ENCODE data around the gene KLK1.
"Not testable (repeated sequence)": the region's sequence is repeated elsewhere in the genome, so short reads cannot be mapped to it uniquely, and the experiment has no call there.

KLK1 gene

DNA sequence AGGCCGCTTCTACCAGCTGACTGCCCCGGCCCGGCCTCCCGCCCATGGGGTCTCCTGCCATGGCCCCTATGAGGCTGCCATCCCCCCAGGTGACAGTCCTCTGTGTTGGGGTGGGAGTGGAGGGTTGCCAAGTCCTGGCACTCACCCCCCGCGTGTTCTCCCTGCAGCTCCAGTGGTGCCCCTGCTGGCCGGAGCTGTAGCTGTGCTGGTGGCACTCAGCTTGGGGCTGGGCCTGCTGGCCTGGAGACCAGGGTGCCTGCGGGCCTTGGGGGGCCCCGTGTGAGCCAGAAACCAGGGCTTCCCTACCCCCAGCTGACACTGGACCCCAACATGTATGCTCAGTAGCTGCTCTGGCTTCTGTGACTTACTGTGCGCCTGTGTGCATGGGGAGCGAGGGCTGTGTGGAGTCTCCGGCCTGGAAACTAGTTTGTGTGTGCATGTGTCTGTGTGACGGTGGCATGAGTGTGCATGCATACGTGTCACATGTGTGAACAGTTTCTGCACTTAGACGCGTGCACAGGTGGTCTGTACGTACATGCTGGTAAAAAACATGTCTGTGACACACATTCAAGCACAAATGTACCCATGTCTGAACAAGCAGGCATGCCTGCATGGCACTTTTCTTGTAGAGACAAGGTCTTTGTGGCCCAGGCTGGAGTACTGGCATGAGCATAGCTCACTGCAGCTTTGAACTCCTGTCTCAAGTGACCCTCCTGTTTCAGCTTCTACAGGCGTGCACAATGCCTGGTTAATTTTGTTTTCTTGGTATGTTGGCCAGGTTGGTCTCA, 28.5 kb downstream of the KLK1 start:
- Histone ChIP-seq H3K27ac (ENCODE audit: low read depth, low read length) (no peak overlapping the region), H3K27me3 (ENCODE audit: control insufficient read depth in 1 of 2, insufficient read depth in 2 of 2, low read length in 2 of 2) (peaks cover 0 to 8% of the 10 kb centered on the region in 2 donors), H3K4me3 (ENCODE audit: low read depth in 1 of 2, low read length in 2 of 2) (no peak overlapping the region), H3K9ac (ENCODE audit: low read length) (no peak overlapping the region), H3K9me3 (ENCODE audit: low read length) (no peaks in the 10 kb centered on the region), H3K4me1 (ENCODE audit: insufficient read depth, low read length) (no peaks in the 10 kb centered on the region), H3K36me3 (ENCODE audit: insufficient read depth, low read length) (peaks cover 18% of the 10 kb centered on the region)

DNA sequence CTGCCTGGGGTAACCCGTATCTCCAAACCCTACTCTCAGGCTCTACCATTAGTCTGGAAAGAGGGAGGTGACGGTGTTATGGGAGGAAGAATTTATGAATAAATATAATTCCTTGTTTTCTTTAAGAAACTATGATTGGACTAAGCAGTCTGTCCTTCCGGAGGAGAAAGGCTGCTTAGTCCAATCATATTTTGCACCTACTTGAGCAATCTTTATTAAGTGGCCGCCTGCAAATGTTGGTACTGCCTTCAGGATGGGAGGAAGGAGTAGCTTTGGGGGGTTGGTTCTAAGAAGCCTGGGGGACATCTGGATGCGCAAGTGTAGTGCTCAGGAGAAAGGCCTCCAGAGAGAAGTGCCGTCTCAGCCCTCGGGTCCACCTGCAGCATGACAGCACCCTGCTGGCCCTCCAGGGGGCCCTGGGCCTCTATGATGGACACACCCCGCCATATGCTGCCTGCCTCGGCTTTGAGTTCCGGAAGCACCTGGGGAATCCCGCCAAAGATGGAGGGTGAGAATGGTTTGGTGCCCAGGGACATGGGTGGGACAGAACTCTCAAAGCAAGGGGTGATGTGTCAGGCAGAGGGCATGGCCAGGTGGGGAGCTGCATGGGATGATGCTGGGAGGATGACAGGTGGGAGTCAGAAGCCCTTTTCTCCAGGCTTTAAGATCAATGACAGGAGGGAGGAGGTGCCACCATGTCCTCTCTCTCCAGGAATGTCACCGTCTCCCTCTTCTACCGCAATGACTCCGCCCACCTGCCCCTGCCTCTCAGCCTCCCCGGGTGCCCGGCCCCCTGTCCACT, 29.3 kb downstream of the KLK1 start:
- Histone ChIP-seq H3K27ac (ENCODE audit: low read depth, low read length) (no peak overlapping the region), H3K4me3 (ENCODE audit: low read depth in 1 of 2, low read length in 2 of 2) (no peak overlapping the region), H3K36me3 (ENCODE audit: insufficient read depth, low read length) (peaks cover 18% of the 10 kb centered on the region), H3K9ac (ENCODE audit: low read length) (no peak overlapping the region), H3K27me3 (ENCODE audit: control insufficient read depth in 1 of 2, insufficient read depth in 2 of 2, low read length in 2 of 2) (peaks cover 0 to 8% of the 10 kb centered on the region in 2 donors), H3K4me1 (ENCODE audit: insufficient read depth, low read length) (no peaks in the 10 kb centered on the region), H3K9me3 (ENCODE audit: low read length) (no peaks in the 10 kb centered on the region)

DNA sequence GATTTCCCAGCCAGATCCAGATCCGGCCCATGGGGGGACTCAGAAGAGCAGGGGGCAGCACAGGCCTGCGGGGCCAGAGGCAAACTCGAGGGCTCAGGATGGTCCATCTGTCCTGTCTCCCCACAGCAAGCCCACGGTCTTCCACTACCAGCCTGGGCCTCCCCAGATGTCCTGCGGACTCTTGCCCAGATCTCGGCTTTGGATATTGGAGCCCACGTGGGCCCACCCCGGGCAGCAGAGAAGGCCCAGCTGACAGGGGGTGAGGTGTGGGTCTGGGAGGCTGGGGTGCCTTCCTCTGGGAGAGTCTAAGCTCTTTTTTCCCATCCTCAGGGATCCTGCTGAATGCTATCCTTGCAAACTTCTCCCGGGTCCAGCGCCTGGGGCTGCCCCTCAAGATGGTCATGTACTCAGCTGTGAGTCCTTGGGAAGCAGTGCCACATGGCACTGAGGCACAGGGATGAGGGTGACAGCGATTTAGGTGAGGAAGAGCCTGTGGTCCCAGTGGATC, 30.0 kb downstream of the KLK1 start:
- no peak overlapping the region for H3K9ac ChIP-seq (ENCODE audit: low read length)
- peaks cover 0 to 8% of the 10 kb centered on the region in 2 donors for H3K27me3 ChIP-seq (ENCODE audit: control insufficient read depth in 1 of 2, insufficient read depth in 2 of 2, low read length in 2 of 2)
- peaks cover 18% of the 10 kb centered on the region for H3K36me3 ChIP-seq (ENCODE audit: insufficient read depth, low read length)
- no peaks in the 10 kb centered on the region for H3K9me3 ChIP-seq (ENCODE audit: low read length)
- H3K4me3 ChIP-seq (ENCODE audit: low read depth in 1 of 2, low read length in 2 of 2) = no peak overlapping the region
- H3K4me1 ChIP-seq (ENCODE audit: insufficient read depth, low read length) = no peaks in the 10 kb centered on the region
- H3K27ac ChIP-seq (ENCODE audit: low read depth, low read length) = no peak overlapping the region

DNA sequence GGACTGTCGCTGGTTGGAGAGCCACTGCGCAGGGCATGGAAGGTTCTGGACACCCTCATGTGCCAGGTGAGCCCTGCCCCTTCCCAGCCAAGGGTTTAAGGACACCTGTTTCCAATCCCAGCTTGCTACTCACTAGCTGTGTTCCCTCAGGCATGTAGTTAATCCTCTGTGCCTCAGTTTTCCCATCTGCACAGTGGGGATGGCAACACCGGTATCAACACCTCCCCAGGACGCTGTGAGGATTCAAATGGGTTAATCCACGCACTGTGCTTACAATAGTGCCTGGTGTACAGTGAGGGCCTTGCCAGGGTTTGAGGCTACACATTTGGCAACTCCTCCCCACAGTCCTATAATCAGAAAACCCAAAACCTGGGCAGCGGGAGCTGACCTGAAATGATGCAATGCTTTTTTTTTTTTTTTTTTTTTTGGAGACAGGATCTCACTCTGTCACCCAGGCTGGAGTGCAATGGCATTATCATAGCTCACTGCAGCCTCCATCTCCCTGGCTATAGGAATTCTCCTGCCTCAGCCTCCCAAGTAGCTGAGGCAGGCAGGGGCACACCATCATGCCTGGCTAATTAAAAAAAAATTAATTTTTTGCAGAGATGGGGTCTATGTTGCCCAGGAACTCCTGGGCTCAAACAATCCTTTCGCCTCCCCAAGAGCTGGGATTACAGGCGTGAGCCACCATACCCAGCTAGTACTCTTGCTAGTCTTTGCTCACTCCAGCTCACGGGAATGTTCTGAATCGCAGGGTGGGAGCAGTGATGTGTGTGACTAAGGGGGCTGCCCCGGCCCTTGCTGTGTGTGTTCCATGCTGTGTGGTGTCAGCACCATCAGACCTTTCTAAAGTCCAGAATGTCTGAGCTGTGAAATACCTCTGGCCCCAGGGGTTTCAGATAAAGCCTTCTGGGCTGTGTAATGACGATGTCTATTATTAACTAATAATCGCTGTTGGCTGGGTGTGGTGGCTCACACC, 31.0 kb downstream of the KLK1 start:
- peaks cover 10% of the 10 kb centered on the region for H3K36me3 ChIP-seq (ENCODE audit: insufficient read depth, low read length)
- no peak overlapping the region for H3K27ac ChIP-seq (ENCODE audit: low read depth, low read length)
- no peaks in the 10 kb centered on the region for H3K9me3 ChIP-seq (ENCODE audit: low read length)
- peaks cover 0 to 8% of the 10 kb centered on the region in 2 donors for H3K27me3 ChIP-seq (ENCODE audit: control insufficient read depth in 1 of 2, insufficient read depth in 2 of 2, low read length in 2 of 2)
- H3K9ac ChIP-seq (ENCODE audit: low read length) = no peak overlapping the region
- no peak overlapping the region for H3K4me3 ChIP-seq (ENCODE audit: low read depth in 1 of 2, low read length in 2 of 2)
- no peaks in the 10 kb centered on the region for H3K4me1 ChIP-seq (ENCODE audit: insufficient read depth, low read length)

DNA sequence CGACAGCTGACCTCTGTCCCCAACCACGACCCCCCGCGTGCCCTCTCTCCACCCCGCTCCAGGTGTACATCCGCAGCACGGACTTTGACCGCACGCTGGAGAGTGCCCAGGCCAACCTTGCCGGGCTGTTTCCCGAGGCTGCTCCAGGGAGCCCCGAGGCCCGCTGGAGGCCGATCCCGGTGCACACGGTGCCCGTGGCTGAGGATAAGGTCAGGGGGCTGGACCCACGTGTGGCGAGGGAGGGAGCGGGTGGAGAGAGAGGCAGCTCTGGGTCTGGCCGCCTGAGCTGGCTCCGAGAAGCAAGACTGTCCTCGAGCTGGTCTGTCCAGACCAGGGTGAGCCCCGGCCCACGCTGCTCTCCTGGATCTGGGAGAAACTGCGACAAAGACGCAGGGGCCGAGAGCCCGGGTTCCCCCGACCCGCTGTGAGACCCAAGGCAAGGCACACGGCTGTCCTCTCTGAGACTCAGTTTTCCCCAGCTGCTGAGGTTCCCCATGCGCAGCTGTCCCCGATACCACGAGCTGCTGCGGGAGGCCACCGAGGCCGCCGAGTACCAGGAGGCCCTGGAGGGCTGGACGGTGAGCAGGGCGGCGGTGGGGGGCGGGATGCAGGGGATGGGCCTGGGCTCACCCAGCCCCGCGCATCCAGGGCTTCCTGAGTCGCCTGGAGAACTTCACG, 31.9 kb downstream of the KLK1 start:
- H3K9ac ChIP-seq (ENCODE audit: low read length) = no peak overlapping the region

DNA sequence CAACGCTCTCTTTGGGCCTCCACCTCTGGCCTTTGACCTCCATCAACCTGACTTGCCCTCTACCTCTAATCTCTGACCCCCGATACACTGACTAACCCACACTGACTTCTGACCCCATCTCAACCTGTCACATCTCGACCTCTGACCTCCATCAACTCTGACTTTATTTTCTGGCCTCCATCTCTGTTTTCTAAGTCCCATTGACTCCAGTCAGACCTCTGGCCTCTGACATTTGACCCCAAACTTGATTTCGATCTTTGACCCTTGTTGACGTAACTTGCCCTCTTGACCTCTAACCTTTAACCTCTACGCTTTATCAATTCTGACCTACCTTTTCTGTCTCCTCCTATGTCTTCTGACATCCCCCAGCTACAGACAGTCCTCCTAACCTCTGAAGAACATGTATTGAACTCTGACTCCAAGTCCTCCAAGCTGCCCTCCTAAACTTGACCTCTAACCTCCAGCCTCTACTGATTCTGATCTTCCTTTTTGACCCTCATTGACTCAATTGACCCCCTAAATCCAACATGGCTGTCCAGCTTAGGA, 32.6 kb downstream of the KLK1 start:
- Histone ChIP-seq H3K4me1 (ENCODE audit: insufficient read depth, low read length) (no peaks in the 10 kb centered on the region), H3K27ac (ENCODE audit: low read depth, low read length) (no peak overlapping the region), H3K9ac (ENCODE audit: low read length) (no peak overlapping the region), H3K9me3 (ENCODE audit: low read length) (no peaks in the 10 kb centered on the region), H3K27me3 (ENCODE audit: control insufficient read depth in 1 of 2, insufficient read depth in 2 of 2, low read length in 2 of 2) (peaks cover 0 to 8% of the 10 kb centered on the region in 2 donors), H3K4me3 (ENCODE audit: low read depth in 1 of 2, low read length in 2 of 2) (no peak overlapping the region), H3K36me3 (ENCODE audit: insufficient read depth, low read length) (no peaks in the 10 kb centered on the region)

More for the DNA sequence above, 31.9 kb downstream of the KLK1 start:
- no peaks in the 10 kb centered on the region for H3K4me1 ChIP-seq (ENCODE audit: insufficient read depth, low read length)
- H3K36me3 ChIP-seq (ENCODE audit: insufficient read depth, low read length) = peaks cover 1% of the 10 kb centered on the region
- H3K27ac ChIP-seq (ENCODE audit: low read depth, low read length) = no peak overlapping the region
- H3K9me3 ChIP-seq (ENCODE audit: low read length) = no peaks in the 10 kb centered on the region
- peaks cover 0 to 8% of the 10 kb centered on the region in 2 donors for H3K27me3 ChIP-seq (ENCODE audit: control insufficient read depth in 1 of 2, insufficient read depth in 2 of 2, low read length in 2 of 2)
- no peak overlapping the region for H3K4me3 ChIP-seq (ENCODE audit: low read depth in 1 of 2, low read length in 2 of 2)

DNA sequence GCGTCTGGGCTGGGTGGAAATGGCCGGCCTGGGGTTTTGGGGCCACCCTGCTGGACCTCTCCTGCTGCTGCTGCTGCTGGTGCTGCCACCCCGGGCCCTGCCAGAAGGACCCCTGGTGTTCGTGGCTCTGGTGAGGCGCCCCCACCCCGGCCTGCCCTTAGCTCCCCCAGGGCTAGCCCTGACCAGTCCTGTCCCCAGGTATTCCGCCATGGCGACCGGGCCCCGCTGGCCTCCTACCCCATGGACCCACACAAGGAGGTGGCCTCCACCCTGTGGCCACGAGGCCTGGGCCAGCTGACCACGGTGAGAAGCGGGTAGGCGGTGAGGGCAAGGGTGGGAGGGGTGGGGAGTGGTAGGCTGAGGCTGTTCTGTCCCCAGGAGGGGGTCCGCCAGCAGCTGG, 33.2 kb downstream of the KLK1 start, which contains the start of gene ACP4:
TSS of gene ACP4 (plus strand) at position 20 of the 400 bp plus-strand sequence. CDS start at position 20, 0 bp downstream.
- Histone ChIP-seq H3K9me3 (ENCODE audit: low read length) (no peaks in the 10 kb centered on the region), H3K9ac (ENCODE audit: low read length) (no peak within 1 kb of the TSS), H3K4me3 (ENCODE audit: low read depth in 1 of 2, low read length in 2 of 2) (no peak within 1 kb of the TSS), H3K27me3 (ENCODE audit: control insufficient read depth in 1 of 2, insufficient read depth in 2 of 2, low read length in 2 of 2) (peaks cover 0 to 8% of the 10 kb centered on the region in 2 donors), H3K36me3 (ENCODE audit: insufficient read depth, low read length) (no peaks in the 10 kb centered on the region), H3K4me1 (ENCODE audit: insufficient read depth, low read length) (no peaks in the 10 kb centered on the region), H3K27ac (ENCODE audit: low read depth, low read length) (no peak within 1 kb of the TSS)

DNA sequence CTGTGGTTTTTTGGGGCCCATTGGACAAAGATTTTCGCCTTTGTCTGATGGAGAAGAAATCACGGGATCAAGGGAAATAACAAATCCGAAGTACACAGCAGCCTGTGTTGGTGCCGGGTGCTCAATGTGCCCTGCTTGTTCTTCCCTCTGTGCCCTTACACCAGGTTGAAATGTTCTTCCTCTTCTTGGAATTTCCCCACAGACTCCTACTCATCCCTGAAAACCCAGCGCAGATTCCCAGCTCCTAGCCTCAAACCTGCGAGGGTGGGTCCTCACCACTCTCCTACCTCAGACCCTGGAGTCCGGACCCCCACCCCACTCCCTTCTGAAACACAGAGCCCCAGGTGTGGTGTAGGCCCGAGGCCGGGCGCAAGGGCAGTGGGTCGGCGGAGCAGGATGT, 38.3 kb downstream of the KLK1 start:
- H3K9ac ChIP-seq (ENCODE audit: low read length) = no peak overlapping the region
- no peaks in the 10 kb centered on the region for H3K4me1 ChIP-seq (ENCODE audit: insufficient read depth, low read length)
- no peak overlapping the region for H3K27ac ChIP-seq (ENCODE audit: low read depth, low read length)
- H3K4me3 ChIP-seq (ENCODE audit: low read depth in 1 of 2, low read length in 2 of 2) = no peak overlapping the region
- H3K9me3 ChIP-seq (ENCODE audit: low read length) = no peaks in the 10 kb centered on the region
- H3K36me3 ChIP-seq (ENCODE audit: insufficient read depth, low read length) = no peaks in the 10 kb centered on the region
- H3K27me3 ChIP-seq (ENCODE audit: control insufficient read depth in 1 of 2, insufficient read depth in 2 of 2, low read length in 2 of 2) = peaks cover 4 to 18% of the 10 kb centered on the region in 2 donors

DNA sequence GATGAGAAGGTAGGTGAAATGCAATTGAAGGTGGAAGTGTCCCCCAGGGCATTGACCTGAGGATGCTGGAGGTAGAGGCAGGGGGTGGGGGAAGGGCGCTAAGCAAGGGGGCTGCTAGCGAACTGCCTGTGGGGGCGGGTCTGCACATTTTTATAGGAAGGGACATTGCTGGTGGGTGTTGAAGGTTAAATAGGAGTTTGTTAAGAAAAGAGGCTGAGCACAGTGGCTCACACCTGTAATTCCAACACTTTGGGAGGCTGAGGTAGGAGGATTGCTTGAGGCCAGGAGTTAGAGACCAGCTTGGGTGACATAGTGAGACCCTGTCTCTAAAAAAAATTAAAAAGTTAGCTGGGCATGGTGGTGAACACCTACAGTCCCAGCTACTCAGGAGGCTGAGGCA, 38.9 kb downstream of the KLK1 start:
- no peak overlapping the region for H3K9ac ChIP-seq (ENCODE audit: low read length)
- H3K27ac ChIP-seq (ENCODE audit: low read depth, low read length) = no peak overlapping the region
- H3K4me1 ChIP-seq (ENCODE audit: insufficient read depth, low read length) = no peaks in the 10 kb centered on the region
- no peak overlapping the region for H3K4me3 ChIP-seq (ENCODE audit: low read depth in 1 of 2, low read length in 2 of 2)
- H3K36me3 ChIP-seq (ENCODE audit: insufficient read depth, low read length) = no peaks in the 10 kb centered on the region
- no peaks in the 10 kb centered on the region for H3K9me3 ChIP-seq (ENCODE audit: low read length)
- peaks cover 10 to 24% of the 10 kb centered on the region in 2 donors for H3K27me3 ChIP-seq (ENCODE audit: control insufficient read depth in 1 of 2, insufficient read depth in 2 of 2, low read length in 2 of 2)

DNA sequence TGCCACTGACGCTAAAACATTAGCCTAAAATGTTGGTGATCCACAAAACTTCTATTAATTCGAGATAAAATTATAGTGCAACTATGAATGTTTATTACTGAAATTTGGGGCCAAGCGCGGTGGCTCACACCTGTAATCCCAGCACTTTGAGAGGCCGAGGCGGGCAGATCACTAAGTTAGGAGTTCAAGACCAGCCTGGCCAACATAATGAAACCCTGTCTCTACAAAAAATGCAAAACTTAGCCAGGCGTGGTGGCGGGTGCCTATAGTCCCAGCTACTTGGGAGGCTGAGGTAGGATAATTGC, 39.8 kb downstream of the KLK1 start:
- not testable (repeated sequence) for H3K4me3 ChIP-seq (ENCODE audit: low read depth in 1 of 2, low read length in 2 of 2); H3K9ac ChIP-seq (ENCODE audit: low read length); H3K9me3 ChIP-seq (ENCODE audit: low read length); H3K36me3 ChIP-seq (ENCODE audit: insufficient read depth, low read length); H3K4me1 ChIP-seq (ENCODE audit: insufficient read depth, low read length); H3K27ac ChIP-seq (ENCODE audit: low read depth, low read length)
- peaks cover 19 to 33% of the 10 kb centered on the region in 2 donors for H3K27me3 ChIP-seq (ENCODE audit: control insufficient read depth in 1 of 2, insufficient read depth in 2 of 2, low read length in 2 of 2)
